Nephron (organoid): Measurements from ENCODE around the gene PRKN.

Source experiments
- H3K27ac Mint-ChIP-seq, 3 experiments: 2 replicates each; pipeline ENCODE4 v1.8.0; 2020; ENCODE audit warnings: mixed read lengths in 3 of 3, mild to moderate bottlenecking in 2 of 3, moderate library complexity in 1 of 3
- H3K27me3 Mint-ChIP-seq: 2 replicates; pipeline ENCODE4 v1.8.0; 2021; ENCODE audit warnings: low read depth, mild to moderate bottlenecking, moderate library complexity, mixed read lengths
- H3K36me3 Mint-ChIP-seq: 2 replicates; pipeline ENCODE4 v1.8.0; 2020; ENCODE audit warnings: low read depth, mixed read lengths
- H3K4me1 Mint-ChIP-seq: 2 replicates; pipeline ENCODE4 v1.8.0; 2020; ENCODE audit warnings: mixed read lengths
- H3K4me3 Mint-ChIP-seq, 3 experiments: 2 replicates each; pipeline ENCODE4 v1.8.0; 2020; ENCODE audit warnings: mild to moderate bottlenecking in 3 of 3, mixed read lengths in 3 of 3, moderate library complexity in 2 of 3
- H3K9me3 Mint-ChIP-seq: 2 replicates; pipeline ENCODE4 v1.8.0; 2020; ENCODE audit warnings: mixed read lengths
- TF ChIP-seq, protein P1 (sequence below), 3 experiments: fragments of 200-600 bp; sonication (generic); IDR thresholded peaks; one replicate each; pipeline ENCODE4 v1.5.0; 2021; ENCODE audit warnings: antibody characterized with exemption in 3 of 3; ENCODE audit not compliant: unreplicated experiment in 3 of 3

The PRKN gene

DNA sequence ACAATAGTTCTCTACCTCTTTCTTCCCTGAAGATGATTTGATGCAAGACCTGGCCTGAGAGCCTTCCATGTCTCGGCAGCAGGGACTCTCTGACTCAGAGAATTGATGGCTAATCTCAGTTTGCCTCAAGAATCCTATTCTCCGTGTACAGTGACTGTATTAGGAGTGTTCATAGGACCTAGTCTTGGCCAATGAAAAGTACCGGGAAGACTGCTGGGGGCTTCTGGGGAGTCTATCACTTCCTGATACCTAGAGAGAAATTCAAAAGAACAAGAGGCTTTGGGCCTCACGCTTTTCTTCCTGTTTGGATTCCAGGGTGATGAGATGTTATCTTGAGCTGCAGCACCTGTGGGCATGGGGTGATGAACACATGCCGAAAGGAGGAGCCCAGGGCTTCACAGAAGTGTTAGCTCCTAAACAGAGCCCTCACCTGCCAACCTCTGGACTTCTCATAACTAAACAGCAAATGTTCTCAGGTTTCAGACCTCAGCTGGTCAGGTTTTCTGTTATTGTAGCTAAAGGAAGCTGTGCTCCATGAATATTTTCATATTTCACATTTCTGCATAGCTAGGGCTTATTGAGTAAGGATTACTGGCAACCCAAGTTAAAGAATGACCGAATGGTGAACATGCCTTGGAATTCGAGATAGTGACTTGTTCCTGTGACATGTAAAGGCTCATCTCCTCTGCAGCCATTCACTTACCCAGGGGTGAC is 1130.6 kb downstream of the PRKN start:
- H3K27ac Mint-ChIP-seq: no peak overlapping the region
- peaks cover under 1% of the 10 kb centered on the region for H3K4me1 Mint-ChIP-seq
- peaks cover 7% of the 10 kb centered on the region for H3K36me3 Mint-ChIP-seq
- H3K9me3 Mint-ChIP-seq: peaks cover 5% of the 10 kb centered on the region
- H3K4me3 Mint-ChIP-seq: no peak overlapping the region
- TF ChIP-seq, protein P1, sequence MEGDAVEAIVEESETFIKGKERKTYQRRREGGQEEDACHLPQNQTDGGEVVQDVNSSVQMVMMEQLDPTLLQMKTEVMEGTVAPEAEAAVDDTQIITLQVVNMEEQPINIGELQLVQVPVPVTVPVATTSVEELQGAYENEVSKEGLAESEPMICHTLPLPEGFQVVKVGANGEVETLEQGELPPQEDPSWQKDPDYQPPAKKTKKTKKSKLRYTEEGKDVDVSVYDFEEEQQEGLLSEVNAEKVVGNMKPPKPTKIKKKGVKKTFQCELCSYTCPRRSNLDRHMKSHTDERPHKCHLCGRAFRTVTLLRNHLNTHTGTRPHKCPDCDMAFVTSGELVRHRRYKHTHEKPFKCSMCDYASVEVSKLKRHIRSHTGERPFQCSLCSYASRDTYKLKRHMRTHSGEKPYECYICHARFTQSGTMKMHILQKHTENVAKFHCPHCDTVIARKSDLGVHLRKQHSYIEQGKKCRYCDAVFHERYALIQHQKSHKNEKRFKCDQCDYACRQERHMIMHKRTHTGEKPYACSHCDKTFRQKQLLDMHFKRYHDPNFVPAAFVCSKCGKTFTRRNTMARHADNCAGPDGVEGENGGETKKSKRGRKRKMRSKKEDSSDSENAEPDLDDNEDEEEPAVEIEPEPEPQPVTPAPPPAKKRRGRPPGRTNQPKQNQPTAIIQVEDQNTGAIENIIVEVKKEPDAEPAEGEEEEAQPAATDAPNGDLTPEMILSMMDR (IDR thresholded peaks at IDR 0.05; ENCODE audit: unreplicated experiment in 3 of 3): no peak
- H3K27me3 Mint-ChIP-seq: peaks cover 3% of the 10 kb centered on the region

DNA sequence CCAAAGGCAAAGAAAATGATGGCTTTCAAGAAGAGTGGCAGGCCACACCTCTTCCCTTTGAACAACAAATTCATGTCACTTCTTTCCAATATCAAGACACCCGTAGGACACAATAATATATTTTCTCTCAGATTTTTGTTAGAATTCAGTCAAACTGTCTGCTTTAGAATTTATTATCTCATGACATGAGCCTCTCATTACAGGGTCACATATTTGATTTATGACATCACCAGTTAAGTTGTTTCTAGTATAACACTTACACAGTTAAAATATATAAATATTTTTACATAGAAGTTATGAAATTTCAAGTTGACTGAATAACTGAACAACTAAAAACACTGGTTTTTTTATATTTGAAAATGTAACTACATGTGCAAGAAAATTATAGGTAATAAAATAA is 1133.2 kb downstream of the PRKN start:
- H3K27ac Mint-ChIP-seq: no peak overlapping the region
- H3K9me3 Mint-ChIP-seq: peaks cover 2% of the 10 kb centered on the region
- TF ChIP-seq, protein P1 (IDR thresholded peaks at IDR 0.05; ENCODE audit: unreplicated experiment in 3 of 3): no peak
- H3K27me3 Mint-ChIP-seq: peaks cover 3% of the 10 kb centered on the region
- H3K36me3 Mint-ChIP-seq: peaks cover 7% of the 10 kb centered on the region
- no peaks in the 10 kb centered on the region for H3K4me1 Mint-ChIP-seq
- H3K4me3 Mint-ChIP-seq: no peak overlapping the region

DNA sequence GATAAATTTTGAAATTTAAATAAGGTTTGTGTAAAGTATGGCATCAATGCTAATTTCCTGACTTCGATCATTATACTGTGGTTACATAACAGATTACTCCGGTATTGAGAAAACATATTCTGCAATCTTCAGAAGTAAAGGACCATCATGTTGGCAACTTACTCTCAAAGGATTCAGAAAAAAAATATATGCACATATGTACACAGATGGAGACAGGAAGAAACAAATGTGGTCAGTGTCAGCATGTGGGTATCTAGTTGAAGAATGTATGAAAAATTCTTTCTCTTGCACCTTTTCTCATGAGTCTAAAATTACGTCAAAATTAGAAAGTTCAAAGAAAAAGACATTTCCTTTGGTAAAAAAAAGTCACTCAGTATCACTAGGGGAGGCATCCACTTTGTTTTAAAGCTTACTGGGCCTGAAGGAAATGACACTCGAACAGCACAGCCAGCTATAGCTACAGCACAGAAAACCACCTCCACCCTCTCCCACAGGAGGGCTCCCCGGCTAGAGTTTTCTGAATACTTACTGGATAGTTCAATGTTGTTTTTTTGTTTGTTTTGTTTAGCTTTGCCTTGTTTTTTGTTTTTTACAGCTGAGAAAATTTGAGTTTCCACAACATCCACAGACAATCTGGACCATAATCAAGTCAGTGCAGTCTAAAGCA is 1136.5 kb downstream of the PRKN start:
- Mint-ChIP-seq H3K4me3 (no peak overlapping the region), H3K27ac (no peak overlapping the region), H3K9me3 (peaks cover 2% of the 10 kb centered on the region), H3K36me3 (peaks cover 7% of the 10 kb centered on the region), H3K27me3 (peaks cover 7% of the 10 kb centered on the region), H3K4me1 (peaks cover 9% of the 10 kb centered on the region)
- TF ChIP-seq, protein P1 (IDR thresholded peaks at IDR 0.05; ENCODE audit: unreplicated experiment in 3 of 3): no peak

DNA sequence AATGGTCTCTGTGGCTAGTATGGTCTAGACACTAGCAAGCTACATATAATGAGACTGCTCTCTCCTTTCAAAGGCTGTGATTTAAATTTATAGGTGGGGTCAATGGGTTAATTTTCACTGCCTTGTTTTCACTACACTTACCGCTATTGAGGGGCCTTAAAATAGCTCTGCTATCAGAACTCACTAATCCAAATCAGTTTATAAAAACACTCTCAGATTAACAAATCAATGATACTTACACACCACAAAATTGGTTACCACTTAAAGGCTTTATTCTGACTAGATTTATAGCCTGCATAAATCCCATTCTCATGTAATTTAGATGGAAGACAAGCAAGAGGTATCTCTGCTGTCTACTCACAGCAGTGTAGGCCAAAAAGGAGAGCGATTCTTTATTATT is 1140.7 kb downstream of the PRKN start:
- no peaks in the 10 kb centered on the region for H3K9me3 Mint-ChIP-seq
- H3K27me3 Mint-ChIP-seq: peaks cover 7% of the 10 kb centered on the region
- H3K36me3 Mint-ChIP-seq: no peaks in the 10 kb centered on the region
- no peak overlapping the region for H3K27ac Mint-ChIP-seq
- TF ChIP-seq, protein P1 (IDR thresholded peaks at IDR 0.05; ENCODE audit: unreplicated experiment in 3 of 3): no peak
- no peak overlapping the region for H3K4me3 Mint-ChIP-seq
- peaks cover 13% of the 10 kb centered on the region for H3K4me1 Mint-ChIP-seq

DNA sequence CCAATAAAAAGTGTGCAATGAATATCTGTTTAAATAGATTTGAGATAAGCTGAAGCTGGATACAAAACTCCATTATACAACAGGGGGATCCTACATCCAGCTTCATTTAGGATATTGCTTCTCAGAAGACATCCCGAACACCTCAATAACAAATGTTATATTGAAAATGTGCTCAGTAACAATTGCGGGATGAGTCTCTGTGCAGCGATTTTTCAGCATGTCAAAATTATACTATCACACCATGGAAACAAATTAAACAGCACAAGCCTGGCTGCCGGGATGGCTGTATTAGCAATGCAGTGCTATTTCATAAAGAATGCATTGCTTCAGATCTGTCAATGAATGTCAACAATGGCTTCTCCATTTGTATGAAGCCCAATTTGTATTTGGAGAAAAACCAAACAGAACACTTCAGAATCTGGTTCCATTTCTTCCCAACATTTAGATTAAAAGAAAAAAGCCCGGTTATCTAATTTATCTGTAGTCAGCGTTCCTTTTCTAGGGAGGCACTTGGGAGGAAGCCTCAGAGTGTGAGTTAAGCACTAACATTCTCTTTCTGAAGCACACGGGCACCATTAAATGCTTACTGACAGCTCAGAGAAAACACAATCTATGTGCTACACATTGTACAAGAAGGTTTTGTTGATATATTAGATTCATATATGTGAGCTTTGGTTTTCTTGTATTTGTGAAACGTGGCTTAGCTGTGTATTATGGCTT is 1142.8 kb downstream of the PRKN start:
- Mint-ChIP-seq H3K27me3 (peaks cover 7% of the 10 kb centered on the region), H3K4me3 (no peak overlapping the region), H3K27ac (peak overlapping the region; percentile 14 to 63 (median 33)), H3K4me1 (peaks cover 13% of the 10 kb centered on the region), H3K36me3 (no peaks in the 10 kb centered on the region), H3K9me3 (no peaks in the 10 kb centered on the region)
- TF ChIP-seq, protein P1 (IDR thresholded peaks at IDR 0.05; ENCODE audit: unreplicated experiment in 3 of 3): no peak
